Stimulated activated CD4-positive, alpha-beta T cell treated with anti-CD3 and anti-CD28 coated beads, Interleukin-1b, Interleukin-23, amount 100 ng/mL, for 48 hours (primary cell): ENCODE data around the gene GRID1.

Experiments used
- DNase-seq: peaks from one replicate; pipeline ENCODE4 v3.0.0-alpha.2; 2020

Gene GRID1

GRCh38 chr10:86073199-86073977 lies 293.2 kb downstream of the GRID1 start:
- DNase-seq = no peak

- DNase-seq = no peak
These were observed 294.2 kb downstream of the GRID1 start for GRCh38 chr10:86072413-86072812.

GRCh38 chr10:86071758-86072157 lies 294.8 kb downstream of the GRID1 start:
- DNase-seq = no peak

GRCh38 chr10:86071145-86071544 lies 295.4 kb downstream of the GRID1 start:
- no peak for DNase-seq

- no peak for DNase-seq
These were observed 296.3 kb downstream of the GRID1 start for GRCh38 chr10:86070278-86070677.

- no peak for DNase-seq
These were observed 298.2 kb downstream of the GRID1 start for GRCh38 chr10:86068231-86069054.

- DNase-seq = no peak
These were observed 299.1 kb downstream of the GRID1 start for GRCh38 chr10:86067436-86068050.

GRCh38 chr10:86066696-86067095 lies 299.9 kb downstream of the GRID1 start:
- no peak for DNase-seq

GRCh38 chr10:86065711-86066251 lies 300.8 kb downstream of the GRID1 start:
- DNase-seq = no peak

GRCh38 chr10:86064931-86065662 lies 301.5 kb downstream of the GRID1 start:
- no peak for DNase-seq

- no peak for DNase-seq
These were observed 302.4 kb downstream of the GRID1 start for GRCh38 chr10:86064219-86064618.

- no peak for DNase-seq
These were observed 303.3 kb downstream of the GRID1 start for GRCh38 chr10:86063341-86063740.

GRCh38 chr10:86062647-86063145 lies 303.9 kb downstream of the GRID1 start:
- DNase-seq = no peak

GRCh38 chr10:86062198-86062550 lies 304.4 kb downstream of the GRID1 start:
- DNase-seq = no peak

- no peak for DNase-seq
These were observed 305.1 kb downstream of the GRID1 start for GRCh38 chr10:86061278-86062197.

GRCh38 chr10:86060386-86061277 lies 306.0 kb downstream of the GRID1 start:
- DNase-seq = no peak

GRCh38 chr10:86059892-86060291 lies 306.7 kb downstream of the GRID1 start:
- no peak for DNase-seq

GRCh38 chr10:86058964-86059363 lies 307.6 kb downstream of the GRID1 start:
- no peak for DNase-seq

- DNase-seq = no peak
These were observed 308.9 kb downstream of the GRID1 start for GRCh38 chr10:86057708-86058107.

- no peak for DNase-seq
These were observed 309.9 kb downstream of the GRID1 start for GRCh38 chr10:86056672-86057071.
